ENCODE data around the gene QRFP.
"Not testable (repeated sequence)": the region's sequence is repeated elsewhere in the genome, so short reads cannot be mapped to it uniquely, and the experiment has no call there.

The QRFP gene

GRCh38 chr9:130918826-130919558 is 22.4 kb upstream of the QRFP start:
- no peak for DNase-seq

- no peak for DNase-seq
Measured at GRCh38 chr9:130918101-130918825, 21.7 kb upstream of the QRFP start.

- DNase-seq, result no peak
Measured at GRCh38 chr9:130917168-130917960, 20.8 kb upstream of the QRFP start.

GRCh38 chr9:130915096-130915447 is 18.5 kb upstream of the QRFP start:
- no peak for DNase-seq

DNA sequence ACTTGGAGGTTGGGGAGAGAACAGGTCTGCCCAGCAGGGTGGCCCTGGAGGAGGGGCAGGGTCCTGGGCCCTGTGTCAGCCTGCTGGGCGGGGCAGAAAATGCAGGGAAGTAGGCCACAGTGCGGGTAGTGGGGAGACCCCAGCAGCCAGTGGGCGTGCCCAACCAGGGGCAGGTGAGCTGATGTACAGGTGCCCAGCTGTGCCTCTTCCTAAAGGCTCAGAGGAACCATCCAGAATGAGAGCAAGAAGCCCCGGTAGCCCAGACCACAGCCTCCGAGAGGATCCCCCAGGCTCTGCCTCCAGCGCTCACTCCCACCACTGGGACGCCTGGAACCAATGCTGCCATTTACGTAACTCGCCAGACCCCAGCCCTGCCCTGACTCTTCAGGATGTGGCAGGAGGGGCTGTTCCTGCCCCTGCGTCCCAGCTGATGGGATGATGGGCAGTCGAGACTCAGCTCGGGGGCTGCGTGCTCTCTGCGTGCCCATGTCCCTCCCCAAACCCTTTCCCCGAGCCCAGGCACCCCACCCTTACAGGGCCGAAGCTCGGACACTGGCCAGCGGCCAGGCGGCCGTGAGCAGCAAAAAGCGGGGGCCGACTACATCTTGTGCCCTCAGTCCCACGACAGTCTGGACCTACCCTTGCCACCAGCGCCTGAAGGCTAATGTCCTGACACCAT is 17.9 kb upstream of the QRFP start:
- DNase-seq, result no peak

DNA sequence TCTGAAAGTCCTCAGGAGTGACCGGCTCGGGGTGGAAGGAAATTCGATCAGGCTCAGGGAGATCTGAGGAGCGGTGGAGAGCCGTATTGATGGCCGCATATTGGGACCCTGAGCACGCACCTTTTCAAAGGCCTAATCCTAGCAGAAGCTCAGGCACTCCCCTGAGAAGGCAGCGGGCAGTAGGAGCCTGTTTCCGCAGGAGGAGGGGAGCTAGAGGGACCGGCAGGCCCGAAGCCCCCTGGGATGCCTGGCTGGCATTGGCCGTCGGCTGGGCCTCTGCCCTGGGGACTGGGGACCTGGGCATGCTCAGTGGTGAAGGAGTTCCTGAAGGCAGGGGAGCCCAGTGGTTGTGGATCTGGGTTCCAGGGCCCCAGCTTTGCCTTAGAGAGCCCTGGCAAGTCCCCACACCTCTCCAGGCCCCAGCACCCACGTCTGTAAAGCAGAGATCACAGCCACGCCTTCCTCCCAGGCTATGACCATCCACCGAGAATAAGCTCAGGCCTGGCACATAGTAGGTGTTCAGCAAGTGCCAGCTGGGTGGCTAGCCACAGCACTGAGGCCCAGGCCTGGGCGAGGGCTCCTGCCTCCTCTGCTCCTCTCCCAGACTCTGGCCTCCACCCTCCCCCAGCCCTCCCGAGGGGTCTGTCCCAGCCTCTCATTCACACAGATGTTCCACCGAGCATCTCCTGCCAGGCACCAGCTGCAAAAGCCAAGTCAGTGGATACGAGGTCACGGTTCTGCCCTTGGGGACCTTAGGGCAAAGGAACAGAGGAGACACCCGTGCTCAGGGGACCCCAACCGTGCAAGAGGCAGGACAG is 17.2 kb upstream of the QRFP start:
- DNase-seq, result no peak

DNA sequence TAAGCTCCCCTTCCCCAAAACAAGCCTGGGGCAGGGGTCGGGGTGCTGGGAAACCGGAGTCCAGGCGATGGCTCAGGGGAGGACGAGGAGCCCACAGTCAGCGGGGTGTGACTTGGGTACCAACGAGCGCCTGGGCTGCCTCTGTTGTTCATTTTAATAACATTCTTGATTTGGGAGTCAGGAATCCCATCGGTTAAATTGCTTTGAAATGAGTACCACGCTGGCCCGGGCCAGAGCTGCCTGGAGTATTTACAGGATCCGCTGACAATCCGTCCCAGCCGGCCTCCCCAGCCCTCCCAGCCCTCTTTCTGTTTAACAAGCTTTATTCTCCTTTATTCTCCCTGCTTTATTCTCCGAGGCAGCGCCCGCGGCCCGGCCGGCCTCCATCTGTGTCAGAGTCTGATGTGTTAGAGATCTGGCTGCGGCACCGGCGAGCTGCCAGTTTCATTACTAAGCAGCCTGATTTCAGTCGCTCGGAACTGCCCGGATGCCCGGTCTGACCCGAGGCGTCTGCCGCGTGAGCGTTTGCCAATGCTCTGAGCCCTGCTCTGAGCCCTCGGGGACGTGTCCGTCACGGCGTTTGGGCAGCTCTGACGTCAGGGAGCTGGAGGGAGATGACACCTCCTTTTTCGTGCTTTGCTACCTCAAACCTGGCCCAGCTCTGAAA is 16.5 kb upstream of the QRFP start:
- DNase-seq, result no peak

DNA sequence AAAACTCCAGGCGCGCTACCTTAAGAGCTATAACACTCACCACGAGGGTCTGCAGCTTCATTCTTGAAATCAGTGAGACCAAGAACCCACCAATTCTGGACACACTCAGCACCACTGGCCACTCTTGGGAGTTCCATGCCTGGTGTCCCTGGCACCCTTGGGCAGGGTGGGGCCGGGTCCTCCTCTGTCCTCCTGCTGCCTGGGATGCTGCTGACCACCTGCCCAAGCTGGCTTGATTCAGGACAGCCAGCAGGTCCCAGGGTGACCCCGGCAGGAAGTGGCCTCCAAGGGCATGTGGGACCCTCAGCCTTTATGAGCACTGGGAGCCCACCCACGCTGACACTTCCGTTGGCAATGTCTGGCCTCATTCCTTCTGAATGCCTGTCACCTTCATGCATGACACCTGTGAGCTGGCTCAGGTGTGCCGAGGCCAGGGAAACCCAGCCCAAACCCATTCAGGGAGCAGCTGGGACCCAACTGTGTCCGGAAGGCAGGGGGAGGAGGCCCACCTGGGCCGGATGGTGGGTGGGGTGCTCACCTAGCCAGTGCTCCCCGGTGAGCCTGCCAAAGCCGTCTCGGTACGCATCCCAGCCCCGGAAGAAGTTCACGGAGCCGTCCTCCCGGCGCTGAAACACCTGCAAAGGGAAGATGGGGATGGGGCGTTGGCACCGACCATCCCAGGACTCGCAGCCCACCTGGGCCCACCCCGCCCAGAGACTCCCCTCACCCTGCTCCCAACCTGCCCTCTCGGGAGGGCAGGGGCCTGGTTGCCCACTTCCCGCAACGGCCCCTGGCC is 14.8 kb upstream of the QRFP start:
- DNase-seq, result no peak

GRCh38 chr9:130910670-130911069 is 14.1 kb upstream of the QRFP start:
- not testable (repeated sequence) for DNase-seq

GRCh38 chr9:130910041-130910440 is 13.4 kb upstream of the QRFP start:
- DNase-seq, result not testable (repeated sequence)

- no peak for DNase-seq
Measured at GRCh38 chr9:130908878-130909355, 12.3 kb upstream of the QRFP start.

DNA sequence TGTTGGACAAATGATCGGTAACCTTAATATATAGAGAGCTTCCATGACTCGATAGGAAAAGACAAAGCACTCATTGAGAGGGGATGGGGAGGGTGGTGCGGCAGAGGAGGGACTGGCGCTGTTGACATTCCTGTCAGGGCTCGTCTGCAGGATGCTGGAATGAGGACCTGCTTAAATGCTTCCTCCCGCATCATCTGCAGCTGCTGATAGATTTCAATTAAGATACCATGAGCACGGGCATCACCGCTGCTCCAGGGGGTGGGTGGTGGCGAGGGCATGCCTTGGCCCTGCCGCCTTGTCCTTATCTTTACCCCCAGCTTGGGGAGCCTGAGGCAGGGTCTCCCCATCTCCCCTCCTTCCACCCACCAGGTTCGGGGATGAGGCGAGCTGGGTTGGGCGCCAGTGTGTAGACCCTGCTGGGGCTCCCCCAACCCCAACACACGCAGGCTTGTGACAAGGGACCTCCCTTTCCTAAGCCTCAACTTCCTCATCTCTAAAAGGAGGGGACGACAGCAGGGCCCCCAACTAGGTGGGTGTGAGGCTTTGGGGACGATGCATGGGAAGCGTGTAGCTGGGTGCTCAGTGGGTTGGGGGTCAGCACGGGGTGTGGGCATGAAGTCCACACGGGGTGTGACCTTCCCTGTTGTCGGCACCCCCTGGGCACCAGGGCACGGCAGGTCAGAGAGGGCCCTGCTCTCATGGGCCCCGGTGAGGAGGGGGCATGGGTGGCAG is 11.7 kb upstream of the QRFP start:
- no peak for DNase-seq

DNA sequence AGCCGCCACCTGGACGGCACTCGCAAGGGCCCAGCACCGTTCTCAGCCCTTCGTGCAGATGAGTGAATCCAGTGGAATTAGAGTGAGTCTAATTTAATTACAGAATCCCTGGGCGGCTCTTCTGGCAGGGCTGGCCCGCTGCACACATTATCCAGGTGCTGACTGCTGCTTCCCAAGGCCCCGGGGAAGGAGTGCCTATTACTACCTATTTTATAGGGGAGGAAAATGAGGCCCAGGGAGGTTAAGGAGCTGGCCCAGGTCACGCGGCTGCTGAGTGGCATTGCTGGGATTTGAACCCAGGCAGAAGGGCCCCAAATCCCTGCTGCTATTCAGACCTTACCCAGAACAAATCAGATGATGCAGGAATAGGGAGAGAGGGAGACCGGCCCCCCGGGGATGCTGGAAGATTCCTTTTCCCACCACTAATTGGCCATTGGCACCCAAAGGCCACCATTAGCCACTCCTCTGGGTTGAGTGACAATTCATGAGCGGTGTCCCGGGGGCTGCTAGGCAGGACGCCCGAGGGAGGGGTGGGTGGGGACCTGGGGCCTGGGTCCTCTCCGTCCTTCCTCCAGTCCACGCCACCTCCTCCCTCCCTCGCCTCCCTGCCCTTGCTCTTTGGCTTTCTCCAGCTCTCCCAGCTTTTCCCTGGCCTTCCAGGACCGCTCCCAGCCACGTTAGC is 10.3 kb upstream of the QRFP start:
- no peak for DNase-seq

DNA sequence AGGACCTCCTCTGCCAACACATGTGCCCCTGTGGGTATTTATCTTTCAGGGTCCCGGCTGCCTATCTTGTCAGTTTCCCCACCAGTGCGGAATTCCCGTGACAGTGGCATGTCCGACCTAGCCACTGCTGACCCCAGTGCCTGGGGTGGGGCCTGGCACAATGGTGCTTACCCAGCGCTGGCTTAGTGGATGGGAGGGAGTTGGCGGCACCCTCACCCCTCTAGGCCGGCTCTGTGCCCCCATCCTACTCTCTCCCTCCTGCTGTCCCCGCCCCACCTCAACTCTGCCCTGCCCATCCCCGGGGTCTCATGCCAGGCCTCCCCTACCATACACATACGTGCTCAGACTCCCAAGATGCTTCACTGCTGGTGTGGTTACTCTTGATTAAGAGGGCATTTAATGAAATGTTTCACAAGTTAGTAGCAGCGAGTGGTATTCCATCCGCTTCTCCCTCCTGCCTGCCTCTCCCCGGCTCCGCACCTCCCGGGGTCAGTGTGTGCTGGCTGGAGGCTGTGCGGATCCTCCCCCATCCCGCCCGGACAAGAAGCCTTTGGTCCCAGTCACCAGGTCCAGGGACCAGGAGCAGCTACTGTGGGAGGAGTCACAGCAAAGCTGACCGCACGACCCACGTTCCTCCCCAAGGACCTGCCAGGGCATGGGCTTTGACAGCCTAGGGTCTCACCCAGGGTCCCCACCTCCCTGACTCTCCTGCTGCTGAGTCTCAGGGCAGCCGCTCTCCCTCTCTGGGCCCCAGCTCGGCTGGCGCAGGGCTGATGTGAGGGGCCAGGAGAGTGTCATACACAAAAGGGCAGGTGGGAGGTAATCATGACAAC is 9.5 kb upstream of the QRFP start:
- DNase-seq, result no peak

GRCh38 chr9:130905125-130905901 is 8.7 kb upstream of the QRFP start:
- no peak for DNase-seq

GRCh38 chr9:130904070-130905044 is 7.7 kb upstream of the QRFP start:
- no peak for DNase-seq
